HG02571 (cell line): ENCODE data around the gene DYNLT4.
"Not testable (repeated sequence)": the region's sequence is repeated elsewhere in the genome, so short reads cannot be mapped to it uniquely, and the experiment has no call there.

Experiments
- ATAC-seq: cut with Tn5 transposase; IDR thresholded peaks from one replicate; pipeline ENCODE4 v1.9.1; 2021; ENCODE audit warnings: mild to moderate bottlenecking, moderate library complexity; ENCODE audit not compliant: unreplicated experiment

DYNLT4 gene

GRCh38 chr1:44766421-44766820, 40.7 kb downstream of the DYNLT4 start:
- ATAC-seq = not testable (repeated sequence)

- no peak for ATAC-seq
Measured at GRCh38 chr1:44760876-44761275, 46.3 kb downstream of the DYNLT4 start.

- no peak for ATAC-seq
Measured at GRCh38 chr1:44759077-44759476, 48.1 kb downstream of the DYNLT4 start.

- ATAC-seq = no peak
Measured at GRCh38 chr1:44757420-44757819, 49.7 kb downstream of the DYNLT4 start.
